Breast epithelium (tissue), 3 donors: ENCODE data around the gene PAPSS2.

Source experiments
- CTCF ChIP-seq, 3 donors: fragments of 450-650 bp; IDR thresholded peaks; one replicate each; pipeline ENCODE4 v1.5.1; 2016 to 2017; ENCODE audit warnings: antibody characterized with exemption in 3 of 3, mild to moderate bottlenecking in 3 of 3, moderate library complexity in 3 of 3
- POLR2A ChIP-seq: fragments of 450-650 bp; IDR thresholded peaks from one replicate; pipeline ENCODE4 v1.6.1; 2016; ENCODE audit warnings: antibody characterized with exemption, mild to moderate bottlenecking, moderate library complexity
- POLR2AphosphoS5 ChIP-seq, 3 donors: sonication (generic); formaldehyde crosslinking; IDR thresholded peaks; one replicate each; pipeline ENCODE4 v1.6.1; 2017; ENCODE audit warnings: antibody characterized with exemption in 3 of 3

DNA sequence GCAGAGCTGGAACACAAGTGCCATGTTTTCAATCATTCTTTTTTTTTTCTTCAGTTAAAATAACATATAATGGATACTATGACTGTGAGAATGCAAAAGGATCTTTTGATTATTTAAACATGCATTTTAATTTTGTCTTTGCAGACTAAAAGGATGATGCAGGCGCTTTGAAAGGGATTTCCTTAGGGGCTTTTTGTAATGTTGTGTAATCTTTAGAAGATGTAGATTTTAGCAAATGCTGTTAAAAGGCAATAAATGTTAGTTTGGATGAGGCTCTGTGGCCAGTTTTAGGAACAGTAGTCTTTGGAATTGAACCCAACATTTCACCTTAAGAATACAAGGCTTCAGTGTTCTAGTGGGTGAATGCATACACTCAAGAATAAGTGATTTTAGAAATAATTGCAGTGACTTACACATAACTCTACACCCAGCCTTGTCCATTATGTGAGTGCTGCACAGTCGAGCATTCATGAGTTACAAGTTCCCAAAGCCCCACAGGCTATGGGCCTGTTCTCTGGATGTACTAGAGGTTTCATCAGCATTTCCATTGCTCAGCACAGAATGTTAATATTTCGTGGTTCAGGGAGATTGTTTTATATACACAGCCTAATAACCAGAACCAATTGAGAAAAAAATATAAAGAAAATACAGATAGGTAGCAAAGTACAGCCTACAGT is 11.6 kb downstream of the PAPSS2 start:
- TF ChIP-seq POLR2A (no peak), CTCF (IDR thresholded peaks at IDR 0.05) (no peak), POLR2AphosphoS5 (IDR thresholded peaks at IDR 0.05) (no peak)
